ENCODE data around the gene TAP1. TPM values are rescaled to one million over a fixed set of nuclear protein-coding genes. Genes with fewer than 3 reads are reported as not detected.

TAP1 gene
- total RNA-seq, 1 donor from 2014 or later = 14.9 TPM

- ATAC-seq (ENCODE audit: poor library complexity) = no peak
- intact Hi-C loops (cut with DNase I) = loop anchor here (5.0 kb wide), 1 partner anchor 35 kb away; no protein-coding TSS in a partner anchor
Measured at GRCh38 chr6:32867022-32867477, 13.5 kb upstream of the TAP1 start.

GRCh38 chr6:32865724-32866443, 12.4 kb upstream of the TAP1 start:
- ATAC-seq (ENCODE audit: poor library complexity) = no peak
- intact Hi-C loops (cut with DNase I) = loop anchor here (5.0 kb wide), 1 partner anchor 34 kb away; no protein-coding TSS in a partner anchor
- DNase-seq = no peak

More at GRCh38 chr6:32867022-32867477, 13.5 kb upstream of the TAP1 start:
- no peak for DNase-seq

GRCh38 chr6:32862725-32863124, 9.2 kb upstream of the TAP1 start:
- ATAC-seq (ENCODE audit: poor library complexity) (no peak), DNase-seq (no peak)
- intact Hi-C loops (cut with DNase I) = no loop called here

GRCh38 chr6:32860674-32861073, 7.2 kb upstream of the TAP1 start:
- no peak for DNase-seq
- no peak for ATAC-seq (ENCODE audit: poor library complexity)
- intact Hi-C loops (cut with DNase I) = no loop called here

GRCh38 chr6:32858194-32858593, 4.7 kb upstream of the TAP1 start:
- intact Hi-C loops (cut with DNase I) = no loop called here
- DNase-seq (no peak), ATAC-seq (ENCODE audit: poor library complexity) (no peak)

DNA sequence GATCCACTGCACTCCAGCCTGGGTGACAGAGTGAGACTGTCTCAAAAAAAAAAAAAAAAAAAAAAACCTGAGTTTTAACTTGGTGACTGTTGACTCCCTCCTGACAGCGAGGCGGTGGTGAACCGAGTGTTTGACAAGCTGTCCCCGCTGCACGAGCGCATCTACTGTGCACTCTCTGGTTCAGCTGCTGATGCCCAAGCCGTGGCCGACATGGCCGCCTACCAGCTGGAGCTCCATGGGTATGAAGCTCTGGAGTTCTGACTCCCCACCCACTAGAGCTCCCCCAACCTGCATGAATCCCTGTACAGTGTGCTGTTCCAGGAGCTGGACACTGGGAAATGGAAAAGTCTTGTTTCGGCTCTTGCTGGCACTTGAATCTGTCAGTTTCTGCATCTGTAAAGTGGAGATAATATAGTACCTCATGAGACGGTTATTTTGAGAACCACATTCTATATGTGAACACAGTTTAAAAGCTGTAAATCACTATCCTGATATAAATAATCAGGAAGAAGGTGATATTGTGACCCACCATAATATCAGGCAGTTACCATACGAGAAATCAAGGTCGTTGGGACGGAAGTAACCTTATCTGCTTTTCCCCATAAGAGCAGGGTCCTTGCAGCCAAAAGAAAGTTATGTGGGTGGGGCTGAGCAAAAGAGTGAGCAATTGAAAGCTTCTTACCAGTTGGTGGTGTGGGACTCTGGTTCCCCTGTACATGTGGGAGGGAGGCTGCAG, 3.8 kb upstream of the TAP1 start:
- intact Hi-C loops (cut with DNase I) = no loop called here
- ATAC-seq (ENCODE audit: poor library complexity) = no peak
- no peak for DNase-seq

- DNase-seq (no peak), ATAC-seq (ENCODE audit: poor library complexity) (no peak)
- intact Hi-C loops (cut with DNase I) = loop anchor here (2.0 kb wide), 1 partner anchor 17 kb away; the partner anchor contains the start of gene TAP2
Measured at GRCh38 chr6:32855467-32856174, 2.1 kb upstream of the TAP1 start.

DNA sequence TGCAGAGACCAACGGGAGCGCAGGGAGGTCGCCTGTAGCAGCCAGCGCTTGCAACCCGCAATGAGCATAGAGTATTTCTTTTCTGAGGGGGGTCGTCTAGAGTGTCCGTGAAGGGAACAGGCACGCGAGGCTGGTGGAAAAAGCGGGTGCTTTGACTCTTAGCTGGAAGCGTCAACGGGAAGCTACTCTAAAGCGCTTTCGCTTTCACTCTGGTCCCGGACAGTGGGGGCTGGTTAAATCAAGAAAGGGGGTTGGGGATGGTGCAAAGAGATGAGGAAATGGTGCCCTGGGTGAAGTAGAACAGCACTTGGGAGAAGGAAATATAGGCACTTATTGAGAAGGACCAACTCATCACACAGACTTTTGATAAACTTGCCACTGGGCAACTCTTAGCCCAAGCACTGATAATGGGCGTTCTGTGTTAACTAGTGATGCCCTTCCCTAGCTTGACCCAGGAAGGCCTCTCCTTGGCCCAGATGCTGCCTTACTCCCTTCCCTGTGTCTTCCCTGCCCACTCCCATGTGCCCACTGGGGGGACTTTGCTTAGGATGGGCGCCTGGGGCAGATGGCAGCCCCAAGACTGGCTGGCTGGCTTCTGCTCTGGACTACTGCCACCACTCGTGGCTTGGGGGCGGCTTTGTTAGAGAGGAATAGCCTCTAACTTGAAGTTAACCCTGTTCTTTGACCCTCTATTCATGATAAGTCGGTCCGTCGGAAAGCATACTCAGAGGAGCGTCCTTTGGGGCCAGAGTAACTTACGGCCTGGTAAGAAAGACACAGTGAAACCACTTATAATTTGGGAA, 1.1 kb upstream of the TAP1 start:
- ATAC-seq (ENCODE audit: poor library complexity) = peak; percentile 30
- intact Hi-C loops (cut with DNase I) = loop anchor here (2.0 kb wide), 1 partner anchor 16 kb away; the partner anchor contains the start of gene TAP2
- peak; percentile 57 for DNase-seq

DNA sequence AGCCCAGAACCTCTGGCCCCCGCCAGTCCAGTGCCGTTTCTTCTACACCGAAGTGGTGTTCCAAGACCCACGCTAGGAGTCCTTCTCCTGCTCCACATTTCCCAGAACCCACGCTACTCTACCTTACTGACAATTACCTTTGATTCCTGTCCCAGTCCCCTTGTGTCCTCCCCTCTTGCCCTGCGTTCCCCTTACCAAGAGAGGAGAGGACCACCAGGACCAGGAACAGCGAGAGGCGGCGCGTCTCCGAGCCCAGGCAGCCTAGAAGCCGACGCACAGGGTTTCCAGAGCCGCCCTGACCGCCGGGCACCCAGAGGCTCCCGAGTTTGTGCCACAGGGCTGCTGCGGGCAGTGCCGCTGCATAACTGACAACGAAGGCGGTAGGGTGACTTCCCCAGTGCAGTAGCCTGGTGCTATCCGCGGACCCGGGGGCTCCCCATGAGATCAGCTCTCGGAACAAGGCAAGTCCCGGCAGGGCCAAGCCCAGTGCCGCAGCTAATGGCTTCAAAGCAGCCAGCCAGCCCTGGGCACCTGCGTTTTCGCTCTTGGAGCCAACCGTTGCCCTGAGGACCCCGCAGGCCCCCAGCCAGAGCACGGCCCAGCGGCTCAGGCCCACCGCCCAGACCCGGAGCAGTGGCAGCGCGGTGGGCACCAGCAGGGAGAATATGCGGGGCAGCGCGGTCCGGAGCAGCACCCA, 512 bp downstream of the TAP1 start:
- intact Hi-C loops (cut with DNase I) = no loop called here
- DNase-seq = peak; percentile 61
- peak; percentile 49 for ATAC-seq (ENCODE audit: poor library complexity)

GRCh38 chr6:32852018-32852843, 1.3 kb downstream of the TAP1 start:
- DNase-seq = peak; percentile 59
- ATAC-seq (ENCODE audit: poor library complexity) = no peak
- intact Hi-C loops (cut with DNase I) = no loop called here

DNA sequence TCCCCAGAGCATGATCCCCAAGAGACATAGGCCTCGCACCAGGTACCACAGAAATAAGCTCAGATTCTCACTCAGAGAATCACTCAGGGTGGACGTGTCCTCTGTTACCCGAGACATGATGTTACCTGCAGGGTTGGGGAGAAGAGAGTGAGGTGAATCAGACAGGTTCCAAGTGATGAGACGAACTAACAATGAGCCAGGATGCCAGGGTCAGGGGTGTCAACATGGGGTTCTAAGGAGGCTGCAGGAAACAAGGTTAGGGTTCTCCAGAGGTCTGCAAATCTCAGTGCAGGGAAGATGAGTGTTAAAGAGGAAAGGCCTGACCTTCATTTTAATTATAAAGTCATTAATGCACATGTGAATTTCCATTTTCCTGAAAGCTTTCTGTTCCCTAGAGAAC, 2.5 kb downstream of the TAP1 start:
- intact Hi-C loops (cut with DNase I) = no loop called here
- DNase-seq (no peak), ATAC-seq (ENCODE audit: poor library complexity) (no peak)

GRCh38 chr6:32849126-32849525, 4.4 kb downstream of the TAP1 start:
- intact Hi-C loops (cut with DNase I) = no loop called here
- DNase-seq = no peak
- ATAC-seq (ENCODE audit: poor library complexity) = no peak

- DNase-seq (no peak), ATAC-seq (ENCODE audit: poor library complexity) (no peak)
- intact Hi-C loops (cut with DNase I) = no loop called here
Measured at GRCh38 chr6:32847795-32848194, 5.7 kb downstream of the TAP1 start.

GRCh38 chr6:32847004-32847403, 6.5 kb downstream of the TAP1 start:
- DNase-seq (no peak), ATAC-seq (ENCODE audit: poor library complexity) (no peak)
- intact Hi-C loops (cut with DNase I) = no loop called here

DNA sequence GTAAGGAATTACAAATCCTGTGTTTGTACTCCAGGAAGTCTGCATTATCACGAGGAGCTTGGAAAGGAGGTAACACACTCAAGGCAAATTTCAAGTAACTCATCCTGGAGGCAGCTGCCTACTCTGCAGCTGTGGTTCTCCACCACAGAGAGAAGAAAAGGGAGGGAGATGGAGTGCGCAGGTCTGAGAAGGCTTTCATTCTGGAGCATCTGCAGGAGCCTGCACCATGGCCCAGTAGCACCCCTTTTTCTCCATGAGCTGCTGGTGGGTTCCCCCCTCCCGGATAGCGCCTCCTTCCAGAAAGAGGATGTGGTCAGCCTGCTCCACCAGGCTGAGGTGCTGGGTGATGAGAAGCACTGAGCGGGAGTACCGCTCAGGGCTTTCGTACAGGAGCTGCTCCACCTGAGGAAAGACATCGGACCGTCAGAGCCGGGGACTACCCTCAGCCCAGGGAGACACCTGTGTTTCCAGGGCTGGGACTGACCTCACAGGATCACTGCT, 8.1 kb downstream of the TAP1 start:
- no peak for DNase-seq
- intact Hi-C loops (cut with DNase I) = no loop called here
- no peak for ATAC-seq (ENCODE audit: poor library complexity)

GRCh38 chr6:32844839-32845383, 8.6 kb downstream of the TAP1 start:
- ATAC-seq (ENCODE audit: poor library complexity) (no peak), DNase-seq (no peak)
- intact Hi-C loops (cut with DNase I) = no loop called here

Data from Right ventricle myocardium superior (tissue), 1 donor.